ENCODE data around the gene CRKL. TPM values are rescaled to one million over a fixed set of nuclear protein-coding genes. Genes with fewer than 3 reads are reported as not detected.
A peak's percentile ranks its signal among the peaks of the same experiment; 100 is the strongest.

Gene CRKL
- total and polyA plus RNA-seq, 12 donors: 15.6 to 69.1 (median 43.3) TPM

GRCh38 chr22:20956258-20957101 lies 39.3 kb downstream of the CRKL start:
- no peak overlapping the region for H3K27ac ChIP-seq
- intact Hi-C loops (cut with DNase I): no loop called here
- H3K9me3 ChIP-seq (replicated peaks in 1 of 3): no peaks in the 10 kb centered on the region
- no peaks in the 10 kb centered on the region for H3K27me3 ChIP-seq
- no peak for DNase-seq
- peak overlapping the region; percentile 9 to 84 (median 40) for H3K4me3 ChIP-seq
- H3K4me1 ChIP-seq (replicated peaks in 1 of 2): no peaks in the 10 kb centered on the region
- peaks cover 0 to 26% of the 10 kb centered on the region in 2 donors for H3K36me3 ChIP-seq (replicated peaks in 1 of 2)
- TF ChIP-seq CTCF (IDR thresholded peaks at IDR 0.05): no peak
- no peak for TF ChIP-seq POLR2A (IDR thresholded peaks at IDR 0.05)
- WGBS, 4 donors: 44 to 55% (median 51%) methylated on average over 18 to 27 of the region's 27 CpGs

GRCh38 chr22:20957102-20957682 lies 40.0 kb downstream of the CRKL start:
- intact Hi-C loops (cut with DNase I): no loop called here

GRCh38 chr22:20957683-20958431 lies 40.6 kb downstream of the CRKL start:
- 10 to 23% (median 13%) methylated on average over 5 to 32 of the region's 32 CpGs for WGBS, 4 donors
- intact Hi-C loops (cut with DNase I): no loop called here
- DNase-seq: peak in 1 of 7 donors; percentile 26
- H3K36me3 ChIP-seq (replicated peaks in 1 of 2): peaks cover 0 to 13% of the 10 kb centered on the region in 2 donors
- H3K4me3 ChIP-seq: peak overlapping the region in 3 of 4 donors; percentile 9 to 84 (median 46)
- H3K4me1 ChIP-seq (replicated peaks in 1 of 2): no peaks in the 10 kb centered on the region
- peak overlapping the region in 1 of 5 donors; percentile 27 for H3K27ac ChIP-seq
- no peaks in the 10 kb centered on the region for H3K9me3 ChIP-seq (replicated peaks in 1 of 3)
- H3K27me3 ChIP-seq: no peaks in the 10 kb centered on the region
- TF ChIP-seq CTCF (IDR thresholded peaks at IDR 0.05): no peak
- no peak for TF ChIP-seq POLR2A (IDR thresholded peaks at IDR 0.05)

More at GRCh38 chr22:20957102-20957682, 40.0 kb downstream of the CRKL start:
- H3K4me3 ChIP-seq: peak overlapping the region; percentile 9 to 84 (median 47)
- H3K9me3 ChIP-seq (replicated peaks in 1 of 3): no peaks in the 10 kb centered on the region
- TF ChIP-seq CTCF (IDR thresholded peaks at IDR 0.05) (no peak), POLR2A (IDR thresholded peaks at IDR 0.05) (no peak)
- WGBS, 4 donors: 1 to 3% (median 1%) methylated on average over 15 to 59 of the region's 59 CpGs; no CpG with 5 or more reads in 1 of the 4 donors
- H3K27me3 ChIP-seq: no peaks in the 10 kb centered on the region
- peak overlapping the region in 2 of 5 donors; percentile 18 to 27 for H3K27ac ChIP-seq
- peaks cover 0 to 19% of the 10 kb centered on the region in 2 donors for H3K36me3 ChIP-seq (replicated peaks in 1 of 2)
- DNase-seq: peak in 2 of 7 donors; percentile 35 to 42
- no peaks in the 10 kb centered on the region for H3K4me1 ChIP-seq (replicated peaks in 1 of 2)

All from adrenal gland (tissue), 12 donors.